ENCODE results near the gene LNPEP. TPM values are rescaled to one million over a fixed set of nuclear protein-coding genes. Genes with fewer than 3 reads are reported as not detected.
A peak's percentile ranks its signal among the peaks of the same experiment; 100 is the strongest.
"Not testable (repeated sequence)": the region's sequence is repeated elsewhere in the genome, so short reads cannot be mapped to it uniquely, and the experiment has no call there.

The LNPEP gene
- total RNA-seq, 1 donor from 2014 or later = 56.8 TPM

DNA sequence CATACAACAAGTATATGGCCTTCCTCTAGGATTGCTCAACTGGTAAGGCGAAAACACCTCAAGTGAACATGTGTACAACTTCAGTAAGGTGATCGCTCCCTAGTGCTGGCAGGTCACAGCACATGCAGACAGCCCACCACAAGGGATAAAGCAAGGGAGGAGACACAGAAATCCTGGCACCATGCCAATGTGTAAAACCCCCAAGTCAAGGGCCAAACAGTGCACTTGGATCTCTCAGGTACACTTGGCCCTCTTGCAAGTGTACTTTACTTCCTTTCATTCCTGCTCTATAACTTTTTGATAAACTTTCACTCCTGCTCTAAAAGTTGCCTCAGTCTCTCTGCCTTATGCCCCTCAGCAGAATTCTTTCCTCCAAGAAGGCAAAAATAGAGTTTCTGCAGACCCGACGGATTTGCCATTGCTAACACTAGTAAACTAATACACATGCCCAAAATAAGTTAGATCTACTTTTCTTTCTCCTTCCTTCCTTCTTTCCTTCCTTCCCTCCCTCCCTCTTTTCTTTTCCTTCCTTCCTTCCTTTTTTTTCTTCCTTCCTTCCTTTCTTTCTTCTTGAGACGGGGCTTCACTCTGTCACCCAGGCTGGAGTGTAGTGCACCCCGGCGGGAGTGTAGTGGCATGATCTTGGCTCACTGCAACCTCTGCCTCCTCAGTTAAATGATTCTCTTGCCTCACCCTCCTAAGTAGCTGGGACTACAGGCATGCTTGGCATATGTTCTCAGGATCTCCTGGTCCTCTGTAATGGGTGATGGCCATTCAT lies 6.8 kb upstream of the LNPEP start:
- TF ChIP-seq, protein P1, sequence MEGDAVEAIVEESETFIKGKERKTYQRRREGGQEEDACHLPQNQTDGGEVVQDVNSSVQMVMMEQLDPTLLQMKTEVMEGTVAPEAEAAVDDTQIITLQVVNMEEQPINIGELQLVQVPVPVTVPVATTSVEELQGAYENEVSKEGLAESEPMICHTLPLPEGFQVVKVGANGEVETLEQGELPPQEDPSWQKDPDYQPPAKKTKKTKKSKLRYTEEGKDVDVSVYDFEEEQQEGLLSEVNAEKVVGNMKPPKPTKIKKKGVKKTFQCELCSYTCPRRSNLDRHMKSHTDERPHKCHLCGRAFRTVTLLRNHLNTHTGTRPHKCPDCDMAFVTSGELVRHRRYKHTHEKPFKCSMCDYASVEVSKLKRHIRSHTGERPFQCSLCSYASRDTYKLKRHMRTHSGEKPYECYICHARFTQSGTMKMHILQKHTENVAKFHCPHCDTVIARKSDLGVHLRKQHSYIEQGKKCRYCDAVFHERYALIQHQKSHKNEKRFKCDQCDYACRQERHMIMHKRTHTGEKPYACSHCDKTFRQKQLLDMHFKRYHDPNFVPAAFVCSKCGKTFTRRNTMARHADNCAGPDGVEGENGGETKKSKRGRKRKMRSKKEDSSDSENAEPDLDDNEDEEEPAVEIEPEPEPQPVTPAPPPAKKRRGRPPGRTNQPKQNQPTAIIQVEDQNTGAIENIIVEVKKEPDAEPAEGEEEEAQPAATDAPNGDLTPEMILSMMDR (IDR thresholded peaks at IDR 0.05; ENCODE audit: borderline replicate concordance) = no peak
- no peaks in the 10 kb centered on the region for H3K36me3 ChIP-seq
- no peak overlapping the region for H3K4me3 ChIP-seq
- no peaks in the 10 kb centered on the region for H3K27me3 ChIP-seq (ENCODE audit: low read depth)
- intact Hi-C loops (cut with micrococcal nuclease) = no loop called here
- DNase-seq = no peak
- peak overlapping the region; percentile 27 for H3K27ac ChIP-seq (replicated peaks)
- no peaks in the 10 kb centered on the region for H3K9me3 ChIP-seq (replicated peaks)
- peaks cover 44% of the 10 kb centered on the region for H3K4me1 ChIP-seq

DNA sequence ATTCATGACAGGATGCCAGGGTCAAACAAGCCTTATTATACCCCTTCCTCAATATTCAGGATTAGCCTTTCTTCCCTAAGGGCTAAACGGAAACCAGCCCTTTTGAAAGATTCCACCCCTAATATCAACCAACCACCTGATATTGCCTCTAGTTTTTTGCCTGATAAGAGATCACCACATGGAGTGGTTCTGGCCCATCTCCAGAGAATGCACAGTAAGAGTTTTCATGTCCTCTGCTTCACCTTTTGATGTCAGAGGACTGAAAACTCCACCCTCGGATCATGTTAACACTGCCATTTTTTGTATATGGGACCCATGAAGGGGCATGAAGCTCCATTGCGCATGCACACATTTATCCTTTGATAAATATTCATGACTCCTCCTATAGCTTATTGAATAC lies 5.8 kb upstream of the LNPEP start:
- H3K36me3 ChIP-seq = no peaks in the 10 kb centered on the region
- DNase-seq = no peak
- H3K4me1 ChIP-seq = peaks cover 52% of the 10 kb centered on the region
- H3K27ac ChIP-seq (replicated peaks) = peak overlapping the region; percentile 27
- TF ChIP-seq, protein P1 (IDR thresholded peaks at IDR 0.05; ENCODE audit: borderline replicate concordance) = no peak
- H3K4me3 ChIP-seq = no peak overlapping the region
- H3K9me3 ChIP-seq (replicated peaks) = no peaks in the 10 kb centered on the region
- H3K27me3 ChIP-seq (ENCODE audit: low read depth) = no peaks in the 10 kb centered on the region
- intact Hi-C loops (cut with micrococcal nuclease) = no loop called here

DNA sequence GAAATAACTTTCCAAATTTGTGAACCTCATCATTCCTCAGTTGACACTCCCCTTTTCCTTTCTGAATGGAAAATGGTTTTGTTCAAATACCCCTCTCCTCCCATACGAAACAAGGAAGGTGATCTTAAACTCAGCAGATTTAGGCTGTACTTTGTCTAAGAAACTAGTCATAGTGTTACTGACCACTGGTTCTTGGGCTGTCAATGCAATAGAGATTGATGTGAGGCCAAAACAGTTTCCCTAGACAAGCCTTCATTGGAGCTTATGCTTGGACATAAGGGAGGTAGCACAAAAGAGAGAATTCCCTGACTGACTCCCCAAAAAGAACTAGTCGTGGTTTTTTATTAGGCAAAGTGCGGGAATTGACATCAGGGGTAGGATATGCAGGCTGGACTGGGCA lies 5.3 kb upstream of the LNPEP start:
- intact Hi-C loops (cut with micrococcal nuclease) = no loop called here
- H3K4me3 ChIP-seq = no peak overlapping the region
- DNase-seq = no peak
- H3K27me3 ChIP-seq (ENCODE audit: low read depth) = no peaks in the 10 kb centered on the region
- TF ChIP-seq, protein P1 (IDR thresholded peaks at IDR 0.05; ENCODE audit: borderline replicate concordance) = no peak
- H3K9me3 ChIP-seq (replicated peaks) = no peaks in the 10 kb centered on the region
- peaks cover 56% of the 10 kb centered on the region for H3K4me1 ChIP-seq
- H3K36me3 ChIP-seq = no peaks in the 10 kb centered on the region
- H3K27ac ChIP-seq (replicated peaks) = no peak overlapping the region

DNA sequence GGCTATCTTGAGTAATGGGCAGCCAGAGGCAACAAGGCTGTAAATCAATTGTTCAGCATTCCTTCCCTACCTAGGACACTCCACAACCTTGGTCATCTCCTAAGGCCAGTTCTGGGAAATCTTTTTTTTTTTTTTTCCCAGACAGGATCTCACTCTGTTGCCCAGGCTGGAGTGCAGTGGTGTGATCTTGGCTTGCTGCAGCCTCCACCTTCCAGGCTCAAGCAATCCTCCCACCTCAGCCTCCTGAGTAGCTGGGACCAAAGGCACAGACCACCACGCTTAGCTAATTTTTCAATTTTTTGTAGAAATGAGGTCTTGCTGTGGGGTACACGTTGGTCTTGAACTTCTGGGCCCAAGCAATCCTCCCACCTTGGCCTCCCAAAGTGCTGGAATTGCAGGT lies 4.8 kb upstream of the LNPEP start:
- H3K27me3 ChIP-seq (ENCODE audit: low read depth); H3K36me3 ChIP-seq; intact Hi-C loops (cut with micrococcal nuclease); H3K9me3 ChIP-seq (replicated peaks); H3K27ac ChIP-seq (replicated peaks); DNase-seq; H3K4me3 ChIP-seq: not testable (repeated sequence)
- H3K4me1 ChIP-seq = peaks cover 58% of the 10 kb centered on the region

DNA sequence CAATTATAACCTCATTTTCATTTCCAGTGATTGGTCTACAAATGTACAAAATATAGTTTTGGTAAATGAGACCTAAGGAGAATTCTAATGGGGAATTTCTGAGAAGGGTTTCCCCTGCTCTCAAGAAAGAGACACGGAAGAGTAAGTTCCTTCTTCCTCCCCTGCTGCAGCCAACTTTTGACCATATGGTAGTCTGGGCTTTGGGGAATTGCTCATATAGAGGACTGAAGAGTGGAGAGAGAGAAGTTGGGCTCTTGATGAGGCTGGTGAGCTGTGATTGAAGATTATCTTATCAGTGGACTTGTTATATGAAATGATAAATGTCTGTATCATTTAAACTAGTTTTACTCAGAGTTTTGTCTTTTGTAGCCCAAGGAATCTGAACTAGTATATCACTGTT lies 4.3 kb upstream of the LNPEP start:
- TF ChIP-seq, protein P1 (IDR thresholded peaks at IDR 0.05; ENCODE audit: borderline replicate concordance) = no peak
- H3K27me3 ChIP-seq (ENCODE audit: low read depth) = no peaks in the 10 kb centered on the region
- no peaks in the 10 kb centered on the region for H3K9me3 ChIP-seq (replicated peaks)
- no peaks in the 10 kb centered on the region for H3K36me3 ChIP-seq
- H3K27ac ChIP-seq (replicated peaks) = no peak overlapping the region
- no peak overlapping the region for H3K4me3 ChIP-seq
- DNase-seq = no peak
- peaks cover 64% of the 10 kb centered on the region for H3K4me1 ChIP-seq
- intact Hi-C loops (cut with micrococcal nuclease) = no loop called here

DNA sequence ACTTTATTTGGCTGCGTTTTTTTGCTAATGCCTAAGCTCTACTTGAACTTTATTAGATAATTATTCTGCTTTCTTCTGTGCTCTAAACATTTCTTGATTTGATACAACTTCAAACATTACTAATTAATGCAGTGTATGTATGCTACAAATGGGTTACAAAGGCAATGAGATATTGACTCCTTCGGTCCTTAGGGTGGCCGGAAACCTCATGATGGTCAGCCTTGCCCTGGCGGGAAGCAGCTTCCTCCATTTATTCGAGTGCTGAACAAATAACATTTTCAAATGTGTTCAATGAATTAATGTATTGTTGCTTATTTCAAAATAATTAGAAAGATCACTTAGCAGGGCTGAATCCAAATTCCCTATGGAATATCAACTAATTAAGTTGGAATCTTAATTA lies 3.9 kb upstream of the LNPEP start:
- Histone ChIP-seq H3K27ac (replicated peaks) (no peak overlapping the region), H3K4me3 (no peak overlapping the region), H3K27me3 (ENCODE audit: low read depth) (no peaks in the 10 kb centered on the region), H3K9me3 (replicated peaks) (no peaks in the 10 kb centered on the region), H3K4me1 (peaks cover 68% of the 10 kb centered on the region), H3K36me3 (no peaks in the 10 kb centered on the region)
- intact Hi-C loops (cut with micrococcal nuclease) = no loop called here
- DNase-seq = no peak
- TF ChIP-seq, protein P1 (IDR thresholded peaks at IDR 0.05; ENCODE audit: borderline replicate concordance) = no peak

Data from left ventricle myocardium inferior (tissue), 1 donor.